Islet of Langerhans (tissue), 1 donor: ENCODE results near the gene NCAPD2.

Source experiments
- FAIRE-seq: peaks from one replicate; lab custom pipeline; 2011; peaks lifted over from hg19 to GRCh38; lab: Jason Lieb, UNC

The NCAPD2 gene

GRCh38 chr12:6493497-6494257 is at the start of gene NCAPD2:
TSS of gene NCAPD2 (plus strand) at chr12:6494102. CDS start at chr12:6495099, 997 bp downstream.
- FAIRE-seq = no peak

- no peak for FAIRE-seq
These were observed 48.9 kb upstream of the NCAPD2 start, which contains the start of gene CD27 for GRCh38 chr12:6444704-6445688. TSS of gene CD27 (plus strand) at chr12:6444955. CDS start at chr12:6445096, 141 bp downstream.

GRCh38 chr12:6450091-6450868 is 43.6 kb upstream of the NCAPD2 start:
- FAIRE-seq = no peak

GRCh38 chr12:6450869-6451347 is 43.0 kb upstream of the NCAPD2 start:
- no peak for FAIRE-seq

GRCh38 chr12:6451348-6452244 is 42.3 kb upstream of the NCAPD2 start, which contains the start of gene TAPBPL:
TSS of gene TAPBPL (plus strand) at chr12:6452042. CDS start at chr12:6452249, 207 bp downstream.
- FAIRE-seq = peak; percentile 9

- no peak for FAIRE-seq
These were observed 41.5 kb upstream of the NCAPD2 start for GRCh38 chr12:6452245-6452943.

- no peak for FAIRE-seq
These were observed 40.8 kb upstream of the NCAPD2 start for GRCh38 chr12:6452944-6453630.

- FAIRE-seq = no peak
These were observed 36.5 kb upstream of the NCAPD2 start for GRCh38 chr12:6457220-6457945.

GRCh38 chr12:6458281-6459003 is 35.5 kb upstream of the NCAPD2 start:
- no peak for FAIRE-seq

GRCh38 chr12:6459004-6459337 is 34.9 kb upstream of the NCAPD2 start:
- no peak for FAIRE-seq

- FAIRE-seq = no peak
These were observed 33.0 kb upstream of the NCAPD2 start for GRCh38 chr12:6460751-6461371.

GRCh38 chr12:6461401-6462233 is 32.3 kb upstream of the NCAPD2 start:
- FAIRE-seq = no peak

GRCh38 chr12:6462234-6462995 is 31.5 kb upstream of the NCAPD2 start:
- FAIRE-seq = no peak

GRCh38 chr12:6463216-6463615 is 30.7 kb upstream of the NCAPD2 start:
- no peak for FAIRE-seq

GRCh38 chr12:6463858-6464257 is 30.0 kb upstream of the NCAPD2 start:
- FAIRE-seq = no peak

GRCh38 chr12:6464531-6464930 is 29.4 kb upstream of the NCAPD2 start:
- no peak for FAIRE-seq
